ENCODE measurements around the gene HSPA12A. TPM values are rescaled to one million over a fixed set of nuclear protein-coding genes. Genes with fewer than 3 reads are reported as not detected.

Gene HSPA12A
- total RNA-seq, 4 donors from 2014 or later, result 16.4 to 24.5 (median 22.2) TPM

GRCh38 chr10:116769368-116769767 is 27.0 kb upstream of the HSPA12A start:
- WGBS, result 98% methylated on average over 7 of the region's 7 CpGs
- TF ChIP-seq POLR2AphosphoS5 (IDR thresholded peaks at IDR 0.05) (no peak), EP300 (IDR thresholded peaks at IDR 0.05) (no peak), POLR2A (IDR thresholded peaks at IDR 0.05; ENCODE audit: low read depth) (no peak)
- DNase-seq (ENCODE audit: extremely low spot score), result no peak
- Histone ChIP-seq H3K4me3 (no peak overlapping the region), H3K27me3 (peaks cover 0 to 13% (median 0%) of the 10 kb centered on the region in 4 donors), H3K27ac (replicated peaks in 1 of 4) (no peak overlapping the region), H3K4me1 (peaks cover 2 to 38% (median 33%) of the 10 kb centered on the region in 4 donors), H3K9me3 (no peaks in the 10 kb centered on the region), H3K36me3 (no peaks in the 10 kb centered on the region)
- intact Hi-C loops (cut with DNase I), result no loop called here

GRCh38 chr10:116768786-116769185 is 26.4 kb upstream of the HSPA12A start:
- peaks cover 0 to 13% (median 0%) of the 10 kb centered on the region in 4 donors for H3K27me3 ChIP-seq
- intact Hi-C loops (cut with DNase I), result no loop called here
- no peak for DNase-seq (ENCODE audit: extremely low spot score)
- 81% methylated on average over 4 of the region's 4 CpGs for WGBS
- no peaks in the 10 kb centered on the region for H3K36me3 ChIP-seq
- no peaks in the 10 kb centered on the region for H3K9me3 ChIP-seq
- no peak overlapping the region for H3K27ac ChIP-seq (replicated peaks in 1 of 4)
- peaks cover 2 to 38% (median 33%) of the 10 kb centered on the region in 4 donors for H3K4me1 ChIP-seq
- no peak overlapping the region for H3K4me3 ChIP-seq
- TF ChIP-seq POLR2A (IDR thresholded peaks at IDR 0.05; ENCODE audit: low read depth) (no peak), CTCF (IDR thresholded peaks at IDR 0.05) (no peak), POLR2AphosphoS5 (IDR thresholded peaks at IDR 0.05) (no peak), EP300 (IDR thresholded peaks at IDR 0.05) (no peak)

GRCh38 chr10:116766837-116767634 is 24.7 kb upstream of the HSPA12A start:
- peak overlapping the region in 1 of 4 donors; percentile 18 for H3K27ac ChIP-seq (replicated peaks in 1 of 4)
- intact Hi-C loops (cut with DNase I), result no loop called here

GRCh38 chr10:116766241-116766827 is 24.0 kb upstream of the HSPA12A start:
- DNase-seq (ENCODE audit: extremely low spot score), result no peak
- Histone ChIP-seq H3K4me1 (peaks cover 0 to 30% (median 25%) of the 10 kb centered on the region in 4 donors), H3K9me3 (no peaks in the 10 kb centered on the region), H3K27ac (replicated peaks in 1 of 4) (peak overlapping the region in 1 of 4 donors; percentile 18), H3K27me3 (peaks cover 0 to 13% (median 0%) of the 10 kb centered on the region in 4 donors), H3K36me3 (no peaks in the 10 kb centered on the region), H3K4me3 (no peak overlapping the region)
- TF ChIP-seq POLR2A (IDR thresholded peaks at IDR 0.05; ENCODE audit: low read depth) (no peak), POLR2AphosphoS5 (IDR thresholded peaks at IDR 0.05) (no peak), CTCF (IDR thresholded peaks at IDR 0.05) (no peak), EP300 (IDR thresholded peaks at IDR 0.05) (no peak)
- intact Hi-C loops (cut with DNase I), result no loop called here
- WGBS, result 76% methylated on average over 5 of the region's 5 CpGs

More at GRCh38 chr10:116766837-116767634, 24.7 kb upstream of the HSPA12A start:
- 38% methylated on average over 10 of the region's 13 CpGs for WGBS
- Histone ChIP-seq H3K4me1 (peaks cover 2 to 37% (median 32%) of the 10 kb centered on the region in 4 donors), H3K27me3 (peaks cover 0 to 13% (median 0%) of the 10 kb centered on the region in 4 donors), H3K4me3 (no peak overlapping the region), H3K9me3 (no peaks in the 10 kb centered on the region), H3K36me3 (no peaks in the 10 kb centered on the region)
- DNase-seq (ENCODE audit: extremely low spot score), result no peak
- no peak for TF ChIP-seq EP300 (IDR thresholded peaks at IDR 0.05)
- no peak for TF ChIP-seq POLR2AphosphoS5 (IDR thresholded peaks at IDR 0.05)
- no peak for TF ChIP-seq POLR2A (IDR thresholded peaks at IDR 0.05; ENCODE audit: low read depth)
- no peak for TF ChIP-seq CTCF (IDR thresholded peaks at IDR 0.05)

- no peaks in the 10 kb centered on the region for H3K36me3 ChIP-seq
- H3K27me3 ChIP-seq, result peaks cover 0 to 9% (median 0%) of the 10 kb centered on the region in 4 donors
- no peaks in the 10 kb centered on the region for H3K9me3 ChIP-seq
- no peak overlapping the region for H3K27ac ChIP-seq (replicated peaks in 1 of 4)
- TF ChIP-seq EP300 (IDR thresholded peaks at IDR 0.05) (no peak), CTCF (IDR thresholded peaks at IDR 0.05) (peak in 2 of 3 experiments; percentile 16 to 38)
- DNase-seq (ENCODE audit: extremely low spot score), result no peak
- intact Hi-C loops (cut with DNase I), result no loop called here
- 69% methylated on average over 10 of the region's 10 CpGs for WGBS
- H3K4me1 ChIP-seq, result peaks cover 0 to 23% (median 19%) of the 10 kb centered on the region in 4 donors
- no peak overlapping the region for H3K4me3 ChIP-seq
These were observed 23.3 kb upstream of the HSPA12A start for GRCh38 chr10:116765648-116766081.

Measured in esophagus muscularis mucosa (tissue), 4 donors.